HG02763 (cell line): ENCODE measurements around the gene TNIP2.
"Not testable (repeated sequence)": the region's sequence is repeated elsewhere in the genome, so short reads cannot be mapped to it uniquely, and the experiment has no call there.

Source experiments
- ATAC-seq: cut with Tn5 transposase; IDR thresholded peaks from one replicate; pipeline ENCODE4 v1.9.1; 2021; ENCODE audit warnings: mild to moderate bottlenecking, moderate library complexity; ENCODE audit not compliant: unreplicated experiment

Gene TNIP2

GRCh38 chr4:2771264-2771663 is 15.1 kb upstream of the TNIP2 start:
- ATAC-seq = no peak

DNA sequence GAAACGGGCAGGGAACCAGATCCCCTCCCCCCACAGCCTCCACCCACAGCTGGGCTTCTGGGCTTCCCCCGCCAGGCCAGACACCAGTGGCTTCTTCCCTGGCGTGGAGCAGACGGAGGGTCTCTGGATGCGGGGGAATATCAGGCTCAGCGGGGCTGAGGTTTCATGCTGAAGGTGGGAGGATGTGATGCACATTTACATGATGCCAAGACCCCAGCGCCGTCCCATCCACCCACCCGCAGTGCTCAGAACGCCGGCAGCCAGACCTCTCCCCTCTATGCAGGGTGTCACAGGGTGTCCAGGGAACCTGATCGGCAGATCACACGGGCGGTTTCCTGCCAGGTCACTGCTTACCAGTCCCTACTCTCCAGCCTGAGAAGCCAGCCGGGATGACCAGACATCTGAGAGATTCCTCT is 12.8 kb upstream of the TNIP2 start:
- ATAC-seq = no peak

DNA sequence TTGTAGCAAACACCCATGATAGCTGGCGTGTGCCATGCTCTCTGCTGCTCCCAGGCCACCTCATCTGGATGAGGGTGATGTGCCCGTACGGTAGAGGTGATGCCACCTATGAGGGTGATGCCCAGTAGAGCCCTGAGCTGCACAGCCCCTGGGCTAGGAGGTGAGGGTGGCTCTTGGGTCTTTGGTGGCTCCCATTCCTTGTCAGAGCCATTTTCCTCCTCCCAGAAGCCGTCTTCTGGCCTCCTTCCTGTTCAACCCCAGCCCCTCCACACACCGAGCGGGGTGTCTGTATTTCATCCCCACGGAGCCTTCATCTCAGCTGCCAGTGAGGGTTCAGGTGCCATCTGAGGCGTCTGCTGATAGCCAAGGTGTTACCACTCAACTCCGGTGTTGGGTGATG is 12.0 kb upstream of the TNIP2 start:
- no peak for ATAC-seq

- no peak for ATAC-seq
Measured at GRCh38 chr4:2767705-2768074, 11.6 kb upstream of the TNIP2 start.

DNA sequence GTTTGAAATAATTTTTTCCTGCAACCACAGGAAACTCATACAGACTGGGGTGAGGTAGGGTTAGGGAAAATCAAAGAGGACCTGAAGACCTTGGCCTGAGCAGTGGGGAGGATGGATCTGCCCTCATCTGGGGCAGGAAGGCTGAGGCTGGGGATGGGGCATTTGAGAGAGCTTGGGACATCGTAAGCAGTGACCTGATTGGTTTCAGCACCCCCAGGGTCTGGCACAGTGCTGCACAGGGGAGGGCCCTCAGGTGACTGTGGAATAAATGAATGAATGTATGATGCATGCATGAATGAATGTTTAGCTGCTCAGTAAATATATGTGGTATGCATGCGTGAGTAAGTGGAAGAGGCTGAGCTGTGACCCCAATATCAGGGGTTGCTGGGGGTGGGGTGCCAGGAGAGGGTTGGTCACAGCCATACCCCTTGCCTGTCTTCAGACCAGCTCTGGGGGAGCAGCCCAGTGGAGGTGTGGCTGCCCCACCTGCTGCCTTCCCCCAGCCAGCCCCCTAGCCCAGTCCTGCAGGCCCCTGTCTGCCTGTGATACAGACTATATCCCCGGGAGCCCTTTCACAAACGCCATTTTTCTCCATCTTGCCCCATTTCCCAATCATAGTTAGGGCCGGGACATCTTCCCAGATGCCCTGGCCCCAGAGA is 11.0 kb upstream of the TNIP2 start:
- no peak for ATAC-seq

- no peak for ATAC-seq
Measured at GRCh38 chr4:2765832-2766526, 9.8 kb upstream of the TNIP2 start.

- no peak for ATAC-seq
Measured at GRCh38 chr4:2763511-2763967, 7.4 kb upstream of the TNIP2 start.

GRCh38 chr4:2762486-2763370 is 6.6 kb upstream of the TNIP2 start:
- not testable (repeated sequence) for ATAC-seq

DNA sequence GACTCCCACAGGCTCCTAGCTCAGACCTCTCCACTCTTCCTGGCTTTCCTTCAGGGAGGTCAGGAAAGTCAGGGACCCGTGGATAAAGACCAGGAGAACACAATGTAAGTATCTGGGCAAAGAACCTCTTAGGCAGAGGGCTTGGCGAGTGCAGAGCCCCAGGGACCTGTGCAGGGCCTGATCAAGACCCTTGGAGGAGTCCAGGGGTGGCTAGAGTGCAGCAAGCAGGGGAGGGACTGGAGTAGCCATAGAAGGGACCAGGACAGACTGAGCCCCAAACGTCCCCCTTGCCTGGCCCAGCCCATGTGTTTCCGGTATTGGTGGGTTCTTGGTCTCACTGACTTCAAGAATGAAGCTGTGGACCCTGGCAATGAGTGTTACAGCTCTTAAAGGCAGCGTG is 5.9 kb upstream of the TNIP2 start:
- ATAC-seq = no peak

- no peak for ATAC-seq
Measured at GRCh38 chr4:2761035-2761923, 5.1 kb upstream of the TNIP2 start.

DNA sequence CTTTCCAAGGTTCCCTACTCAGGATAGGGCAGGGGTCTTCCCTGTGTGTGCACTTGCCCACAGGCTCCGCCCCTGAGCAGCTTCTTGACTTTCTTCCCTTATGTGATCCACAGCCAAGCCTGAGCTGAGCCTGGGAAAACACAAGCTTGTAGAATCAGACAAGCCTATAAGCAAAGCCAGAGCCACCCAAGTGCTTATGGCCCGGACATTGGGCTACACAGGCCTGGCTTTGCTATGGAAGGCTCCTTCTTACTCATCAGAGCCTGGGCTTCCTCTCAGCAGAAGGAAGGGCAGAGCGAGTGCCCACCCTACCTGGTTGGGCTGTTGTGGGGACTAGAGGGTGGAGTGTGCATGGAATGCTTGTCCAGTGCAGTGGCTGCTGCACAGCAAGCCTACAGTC is 1.3 kb upstream of the TNIP2 start:
- no peak for ATAC-seq

DNA sequence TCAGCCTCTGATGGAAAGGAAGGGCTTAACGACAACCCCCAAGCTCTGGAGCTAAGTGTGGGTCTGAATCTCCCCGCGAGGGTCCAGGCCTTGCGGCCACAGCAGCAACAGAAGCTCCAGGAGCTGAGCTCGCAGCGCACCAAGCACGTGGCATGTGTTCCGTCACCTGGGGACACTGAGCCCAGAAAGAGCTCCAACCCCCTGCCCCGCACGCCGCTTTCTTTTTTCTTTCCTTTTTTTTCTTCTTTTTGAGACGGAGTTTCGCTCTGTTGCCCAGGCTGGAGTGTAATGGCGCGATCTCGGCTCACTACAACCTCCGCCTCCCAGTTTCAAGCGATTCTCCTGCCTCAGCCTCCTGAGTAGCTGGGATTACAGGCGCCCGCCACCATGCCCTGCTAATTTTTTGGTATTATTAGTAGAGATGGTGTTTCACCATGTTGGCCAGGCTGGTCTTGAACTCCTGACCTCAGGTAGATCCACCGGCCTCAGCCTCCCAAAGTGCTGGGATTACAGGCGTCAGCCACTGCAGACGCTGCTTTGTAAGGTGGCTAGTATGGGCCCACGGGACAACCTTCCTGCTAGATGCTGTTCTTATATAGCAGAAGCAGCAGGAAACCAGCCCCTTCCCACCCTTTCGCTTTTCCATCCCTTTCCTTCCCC is 685 bp upstream of the TNIP2 start:
- no peak for ATAC-seq

GRCh38 chr4:2754848-2755819 is 1.0 kb downstream of the TNIP2 start:
- ATAC-seq = no peak

GRCh38 chr4:2753436-2753835 is 2.7 kb downstream of the TNIP2 start:
- ATAC-seq = no peak

- no peak for ATAC-seq
Measured at GRCh38 chr4:2750719-2751605, 5.2 kb downstream of the TNIP2 start.

DNA sequence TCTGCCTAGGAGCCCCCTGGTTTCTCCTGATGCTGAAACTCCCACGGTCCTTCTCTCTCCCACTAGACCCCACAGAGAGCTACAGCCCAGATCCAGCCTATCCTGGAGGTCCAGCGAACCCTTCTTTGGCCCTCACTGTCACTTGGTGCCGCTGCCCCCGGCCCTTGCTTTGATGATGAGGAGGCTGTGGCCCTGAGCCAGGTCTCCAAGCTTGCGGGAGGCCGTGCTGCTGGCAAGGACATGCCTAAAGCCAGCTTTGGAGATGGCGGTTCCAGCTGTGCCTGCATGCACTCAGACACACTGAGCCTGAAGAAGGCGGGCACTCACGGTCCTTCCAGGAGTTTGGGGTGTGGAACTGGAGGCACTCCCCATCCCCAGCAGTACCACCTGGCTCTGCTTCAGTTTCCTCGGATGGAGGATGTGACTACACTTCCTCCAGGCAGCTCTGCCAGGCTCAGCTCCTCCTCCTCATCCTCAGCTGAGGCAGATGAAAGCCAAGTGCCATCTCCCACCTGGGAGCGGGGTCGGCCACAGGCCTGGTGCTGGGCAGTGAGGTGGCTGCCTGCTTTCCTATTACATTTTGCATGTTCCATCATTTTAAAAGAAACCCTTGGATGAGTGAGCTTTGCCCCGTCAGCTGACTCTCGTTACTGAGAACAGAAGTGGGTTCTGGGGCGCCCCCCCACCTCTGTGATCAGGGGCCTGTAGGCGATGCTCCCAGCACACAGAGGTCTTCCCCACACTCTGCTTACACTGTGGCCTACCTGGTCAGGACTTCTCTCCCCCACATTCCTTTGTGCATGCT is 9.0 kb downstream of the TNIP2 start:
- ATAC-seq = no peak
